ENCODE data around the gene ZNF771.

Gene ZNF771

GRCh38 chr16:30397056-30397455 is 10.3 kb upstream of the ZNF771 start:
- Histone ChIP-seq H3K27me3 (ENCODE audit: insufficient read depth, low read length) (no peaks in the 10 kb centered on the region), H2AFZ (ENCODE audit: low read depth, low read length) (no peak overlapping the region), H3K4me3 (ENCODE audit: low read length) (peak overlapping the region; percentile 67), H3K9me3 (ENCODE audit: low read length) (no peaks in the 10 kb centered on the region), H3K4me1 (ENCODE audit: insufficient read depth, low read length) (peaks cover 36% of the 10 kb centered on the region), H3K36me3 (ENCODE audit: insufficient read depth, low read length) (peaks cover 25% of the 10 kb centered on the region)

- no peaks in the 10 kb centered on the region for H3K9me3 ChIP-seq (ENCODE audit: low read length)
- H3K27me3 ChIP-seq (ENCODE audit: insufficient read depth, low read length): no peaks in the 10 kb centered on the region
- H3K36me3 ChIP-seq (ENCODE audit: insufficient read depth, low read length): peaks cover 25% of the 10 kb centered on the region
- peaks cover 36% of the 10 kb centered on the region for H3K4me1 ChIP-seq (ENCODE audit: insufficient read depth, low read length)
- no peak overlapping the region for H2AFZ ChIP-seq (ENCODE audit: low read depth, low read length)
- H3K4me3 ChIP-seq (ENCODE audit: low read length): no peak overlapping the region
These were observed 9.4 kb upstream of the ZNF771 start for GRCh38 chr16:30397776-30398660.

GRCh38 chr16:30398661-30399434 is 8.6 kb upstream of the ZNF771 start:
- Histone ChIP-seq H3K36me3 (ENCODE audit: insufficient read depth, low read length) (peaks cover 25% of the 10 kb centered on the region), H3K27me3 (ENCODE audit: insufficient read depth, low read length) (no peaks in the 10 kb centered on the region), H3K4me1 (ENCODE audit: insufficient read depth, low read length) (peaks cover 36% of the 10 kb centered on the region), H3K4me3 (ENCODE audit: low read length) (no peak overlapping the region), H3K9me3 (ENCODE audit: low read length) (no peaks in the 10 kb centered on the region), H2AFZ (ENCODE audit: low read depth, low read length) (no peak overlapping the region)

- H3K4me3 ChIP-seq (ENCODE audit: low read length): peak overlapping the region; percentile 44
- no peaks in the 10 kb centered on the region for H3K27me3 ChIP-seq (ENCODE audit: insufficient read depth, low read length)
- peaks cover 25% of the 10 kb centered on the region for H3K36me3 ChIP-seq (ENCODE audit: insufficient read depth, low read length)
- peaks cover 36% of the 10 kb centered on the region for H3K4me1 ChIP-seq (ENCODE audit: insufficient read depth, low read length)
- H3K9me3 ChIP-seq (ENCODE audit: low read length): no peaks in the 10 kb centered on the region
- H2AFZ ChIP-seq (ENCODE audit: low read depth, low read length): no peak overlapping the region
These were observed 7.8 kb upstream of the ZNF771 start for GRCh38 chr16:30399435-30400186.

- Histone ChIP-seq H3K27me3 (ENCODE audit: insufficient read depth, low read length) (no peaks in the 10 kb centered on the region), H3K4me3 (ENCODE audit: low read length) (no peak overlapping the region), H3K9me3 (ENCODE audit: low read length) (no peaks in the 10 kb centered on the region), H3K36me3 (ENCODE audit: insufficient read depth, low read length) (peaks cover 24% of the 10 kb centered on the region), H3K4me1 (ENCODE audit: insufficient read depth, low read length) (peaks cover 25% of the 10 kb centered on the region), H2AFZ (ENCODE audit: low read depth, low read length) (no peak overlapping the region)
These were observed 5.5 kb upstream of the ZNF771 start for GRCh38 chr16:30401768-30402425.

- peak overlapping the region; percentile 50 for H2AFZ ChIP-seq (ENCODE audit: low read depth, low read length)
- peaks cover 8% of the 10 kb centered on the region for H3K36me3 ChIP-seq (ENCODE audit: insufficient read depth, low read length)
- no peaks in the 10 kb centered on the region for H3K9me3 ChIP-seq (ENCODE audit: low read length)
- H3K4me3 ChIP-seq (ENCODE audit: low read length): peak overlapping the region; percentile 68
- H3K27me3 ChIP-seq (ENCODE audit: insufficient read depth, low read length): no peaks in the 10 kb centered on the region
- peaks cover 7% of the 10 kb centered on the region for H3K4me1 ChIP-seq (ENCODE audit: insufficient read depth, low read length)
These were observed 658 bp upstream of the ZNF771 start for GRCh38 chr16:30406795-30407101.

GRCh38 chr16:30407804-30408534 is 563 bp downstream of the ZNF771 start:
- peak overlapping the region; percentile 50 for H2AFZ ChIP-seq (ENCODE audit: low read depth, low read length)
- no peaks in the 10 kb centered on the region for H3K9me3 ChIP-seq (ENCODE audit: low read length)
- peak overlapping the region; percentile 68 for H3K4me3 ChIP-seq (ENCODE audit: low read length)
- peaks cover 7% of the 10 kb centered on the region for H3K4me1 ChIP-seq (ENCODE audit: insufficient read depth, low read length)
- H3K27me3 ChIP-seq (ENCODE audit: insufficient read depth, low read length): no peaks in the 10 kb centered on the region
- peaks cover 12% of the 10 kb centered on the region for H3K36me3 ChIP-seq (ENCODE audit: insufficient read depth, low read length)

GRCh38 chr16:30409125-30410060 is 2.0 kb downstream of the ZNF771 start:
- H2AFZ ChIP-seq (ENCODE audit: low read depth, low read length): no peak overlapping the region
- H3K36me3 ChIP-seq (ENCODE audit: insufficient read depth, low read length): peaks cover 21% of the 10 kb centered on the region
- no peaks in the 10 kb centered on the region for H3K9me3 ChIP-seq (ENCODE audit: low read length)
- H3K4me1 ChIP-seq (ENCODE audit: insufficient read depth, low read length): peaks cover 7% of the 10 kb centered on the region
- no peak overlapping the region for H3K4me3 ChIP-seq (ENCODE audit: low read length)
- no peaks in the 10 kb centered on the region for H3K27me3 ChIP-seq (ENCODE audit: insufficient read depth, low read length)

- Histone ChIP-seq H3K27me3 (ENCODE audit: insufficient read depth, low read length) (no peaks in the 10 kb centered on the region), H3K4me3 (ENCODE audit: low read length) (no peak overlapping the region), H3K4me1 (ENCODE audit: insufficient read depth, low read length) (peaks cover 4% of the 10 kb centered on the region), H3K36me3 (ENCODE audit: insufficient read depth, low read length) (peaks cover 32% of the 10 kb centered on the region), H2AFZ (ENCODE audit: low read depth, low read length) (no peak overlapping the region), H3K9me3 (ENCODE audit: low read length) (no peaks in the 10 kb centered on the region)
These were observed 5.9 kb downstream of the ZNF771 start for GRCh38 chr16:30413112-30413806.

- H3K27me3 ChIP-seq (ENCODE audit: insufficient read depth, low read length): no peaks in the 10 kb centered on the region
- peaks cover 39% of the 10 kb centered on the region for H3K36me3 ChIP-seq (ENCODE audit: insufficient read depth, low read length)
- H3K9me3 ChIP-seq (ENCODE audit: low read length): no peaks in the 10 kb centered on the region
- no peak overlapping the region for H3K4me3 ChIP-seq (ENCODE audit: low read length)
- H2AFZ ChIP-seq (ENCODE audit: low read depth, low read length): no peak overlapping the region
- peaks cover 2% of the 10 kb centered on the region for H3K4me1 ChIP-seq (ENCODE audit: insufficient read depth, low read length)
These were observed 6.8 kb downstream of the ZNF771 start for GRCh38 chr16:30414159-30414558.

- H3K36me3 ChIP-seq (ENCODE audit: insufficient read depth, low read length): peaks cover 39% of the 10 kb centered on the region
- H2AFZ ChIP-seq (ENCODE audit: low read depth, low read length): no peak overlapping the region
- H3K9me3 ChIP-seq (ENCODE audit: low read length): no peaks in the 10 kb centered on the region
These were observed 8.7 kb downstream of the ZNF771 start for GRCh38 chr16:30416047-30416603.

More at GRCh38 chr16:30416047-30416603, 8.7 kb downstream of the ZNF771 start:
- Histone ChIP-seq H3K4me1 (ENCODE audit: insufficient read depth, low read length) (no peaks in the 10 kb centered on the region), H3K4me3 (ENCODE audit: low read length) (no peak overlapping the region), H3K27me3 (ENCODE audit: insufficient read depth, low read length) (no peaks in the 10 kb centered on the region)
